NCI-H510A (cell line): ENCODE data around the gene TMEM89.

Experiments used
- DNase-seq: peaks from one replicate; lab custom pipeline; 2025; lab: John Stamatoyannopoulos, UW

TMEM89 gene, protein sequence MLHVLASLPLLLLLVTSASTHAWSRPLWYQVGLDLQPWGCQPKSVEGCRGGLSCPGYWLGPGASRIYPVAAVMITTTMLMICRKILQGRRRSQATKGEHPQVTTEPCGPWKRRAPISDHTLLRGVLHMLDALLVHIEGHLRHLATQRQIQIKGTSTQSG

DNA sequence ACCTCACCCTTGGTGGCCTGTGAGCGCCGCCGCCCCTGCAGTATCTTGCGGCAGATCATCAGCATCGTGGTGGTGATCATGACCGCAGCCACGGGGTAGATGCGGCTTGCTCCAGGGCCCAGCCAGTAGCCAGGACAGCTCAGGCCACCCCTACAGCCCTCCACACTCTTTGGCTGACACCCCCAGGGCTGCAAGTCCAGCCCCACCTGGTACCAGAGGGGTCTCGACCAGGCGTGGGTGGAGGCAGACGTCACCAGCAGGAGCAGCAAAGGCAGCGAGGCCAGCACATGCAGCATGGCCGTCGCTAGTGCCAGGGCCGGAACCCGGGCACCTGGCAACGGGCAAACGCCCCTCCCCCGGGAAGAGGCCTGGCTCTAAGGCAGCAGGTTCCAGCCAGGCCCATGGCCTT is at the start of gene TMEM89:
Gene TMEM89 (minus strand): TSS at position 309 of the 409 bp plus-strand sequence. CDS start 13 bp downstream, at position 296.
- no peak for DNase-seq

DNA sequence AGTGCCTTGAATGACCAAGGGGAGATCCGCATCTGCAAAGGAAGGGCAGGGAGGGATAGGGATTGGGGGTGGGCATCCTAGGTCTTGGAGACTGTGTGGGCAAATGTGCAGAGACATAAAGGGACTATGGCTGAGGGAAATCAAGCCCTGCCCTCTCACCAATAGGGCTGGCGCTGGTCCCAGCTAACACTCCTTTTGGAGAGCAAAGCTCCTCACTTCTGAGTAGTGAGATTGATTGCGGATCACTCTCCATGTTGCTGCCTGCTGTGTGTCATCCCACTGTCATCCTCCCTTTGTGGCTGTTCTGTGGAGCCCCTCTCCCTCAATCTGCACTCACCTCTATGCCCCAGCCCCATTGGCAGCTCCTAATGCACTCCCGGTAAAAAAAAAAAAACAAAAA is 43.4 kb upstream of the TMEM89 start:
- DNase-seq, result no peak

DNA sequence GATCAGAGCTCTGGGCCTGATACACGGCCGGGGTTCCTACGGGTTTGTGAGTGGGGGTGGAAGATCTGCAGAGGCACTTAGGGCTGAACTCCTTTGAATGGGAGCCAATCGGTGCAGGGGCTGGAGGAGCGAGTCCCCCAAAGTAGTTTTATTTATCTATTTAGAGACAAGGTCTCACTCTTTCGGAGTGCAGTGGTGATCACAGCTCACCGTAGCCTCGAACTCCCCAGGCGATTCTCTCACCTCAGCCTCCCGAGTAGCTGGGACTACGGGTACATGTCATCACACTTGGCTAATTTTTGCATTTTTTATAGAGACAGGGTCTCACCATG is 42.7 kb upstream of the TMEM89 start:
- no peak for DNase-seq

DNA sequence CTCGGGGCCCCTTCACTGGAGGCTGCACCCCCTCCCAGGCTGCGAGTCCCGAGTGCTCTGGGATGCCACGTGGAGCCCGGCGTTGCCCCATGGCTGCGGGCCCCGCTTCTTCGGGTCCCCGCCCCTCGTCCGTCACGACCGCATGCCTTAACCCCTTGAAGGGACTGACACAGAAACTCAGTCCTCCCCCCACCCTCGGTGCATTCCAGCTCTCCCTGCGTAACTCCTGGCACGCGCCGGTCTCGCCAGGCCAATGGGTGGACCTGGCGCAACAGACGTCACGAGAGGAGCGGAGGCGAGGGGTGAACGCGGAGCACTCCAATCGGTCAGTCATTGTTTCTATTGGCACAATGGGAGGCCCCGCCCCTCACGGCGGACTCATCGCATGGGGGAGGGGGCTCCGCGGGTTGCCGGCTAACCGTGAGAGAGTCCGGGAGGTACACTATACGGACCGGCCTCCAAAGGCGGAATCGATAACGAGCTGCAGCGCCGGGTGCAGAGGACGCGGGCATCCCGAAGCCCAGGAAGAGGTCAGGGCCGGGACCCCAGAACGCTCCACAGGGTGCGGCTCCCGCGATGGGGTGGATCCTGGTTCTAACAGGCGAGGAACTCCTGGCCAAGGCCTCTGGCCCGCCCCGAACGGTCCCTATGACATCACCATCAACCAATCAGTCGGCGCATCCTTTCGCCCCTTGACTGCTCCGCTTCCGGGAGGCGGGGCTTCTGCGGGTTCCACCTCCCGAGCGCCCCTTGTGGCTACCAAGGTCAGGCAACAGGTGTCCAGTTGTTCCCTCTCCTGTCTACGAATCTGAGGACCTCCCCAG is 42.1 kb upstream of the TMEM89 start:
- DNase-seq, result peak; percentile 93

DNA sequence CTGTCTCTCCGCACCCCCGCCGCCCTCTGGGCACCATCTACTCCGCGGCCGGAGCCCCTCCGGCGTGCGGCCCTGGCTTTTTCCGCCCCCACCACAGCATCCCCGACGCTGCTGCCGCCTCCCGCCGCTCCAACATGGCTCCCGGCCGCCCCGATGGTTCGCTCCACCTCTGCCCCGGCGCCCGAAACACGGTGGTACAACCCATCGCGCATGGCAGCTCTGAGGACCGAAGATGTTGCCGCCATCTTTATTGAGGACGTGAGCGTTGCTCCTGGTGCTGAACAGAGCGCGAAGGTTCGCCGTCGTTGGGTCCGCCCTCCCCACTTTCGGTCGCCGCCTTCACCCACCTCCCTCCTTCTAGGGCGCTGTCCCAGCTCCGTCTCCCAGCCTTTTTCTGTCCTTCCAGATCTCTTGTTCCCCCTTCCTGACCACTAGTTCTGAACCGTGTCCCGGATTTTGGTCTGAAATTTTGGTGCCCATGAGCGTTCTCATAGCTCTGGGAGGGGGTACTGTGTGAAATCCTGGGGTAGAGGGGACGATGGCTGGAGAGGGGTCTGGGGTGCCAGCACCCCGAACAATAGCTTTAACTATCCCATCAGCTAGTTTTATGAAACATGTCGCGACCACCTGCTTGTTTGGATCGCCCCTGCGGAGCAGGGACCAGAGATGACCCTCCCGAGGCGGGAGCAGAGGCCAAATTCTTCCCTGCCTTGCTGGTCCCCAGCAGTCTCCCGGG is 41.4 kb upstream of the TMEM89 start, which contains the start of gene CELSR3:
Gene CELSR3 (minus strand): TSS at position 134 of the 736 bp plus-strand sequence. CDS start 252 bp downstream, outside the sequence.
- peak; percentile 74 for DNase-seq

DNA sequence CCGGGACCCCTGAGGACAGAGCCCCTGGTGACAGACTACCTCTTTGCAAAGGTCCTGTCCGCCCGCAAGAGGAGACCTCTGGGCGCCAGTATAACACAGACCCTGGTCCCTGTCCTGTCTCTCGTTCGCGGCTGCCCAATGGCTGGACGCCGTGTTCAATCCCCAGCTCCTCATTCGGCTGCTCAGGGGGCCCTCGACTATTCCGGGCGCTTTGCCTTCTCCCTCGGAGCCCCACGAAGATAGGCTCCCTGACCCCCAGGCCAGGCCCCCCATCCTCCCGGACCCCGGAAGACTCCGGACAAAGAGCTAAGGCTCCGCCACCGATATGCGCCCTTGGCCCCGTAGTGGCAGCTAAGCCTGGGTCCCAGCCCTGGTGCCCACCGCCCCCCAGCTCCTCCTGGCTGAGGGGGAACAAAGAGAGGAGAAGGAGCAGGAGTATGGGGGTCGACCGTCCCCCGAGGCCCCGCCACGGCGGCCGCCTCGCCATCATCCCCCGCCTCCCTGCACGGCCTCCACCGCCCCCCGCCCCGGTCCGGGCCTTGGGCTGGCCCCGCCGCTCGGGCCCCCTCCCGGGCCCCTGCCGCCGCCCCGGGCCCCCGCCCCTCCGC is 40.7 kb upstream of the TMEM89 start:
- DNase-seq, result no peak

DNA sequence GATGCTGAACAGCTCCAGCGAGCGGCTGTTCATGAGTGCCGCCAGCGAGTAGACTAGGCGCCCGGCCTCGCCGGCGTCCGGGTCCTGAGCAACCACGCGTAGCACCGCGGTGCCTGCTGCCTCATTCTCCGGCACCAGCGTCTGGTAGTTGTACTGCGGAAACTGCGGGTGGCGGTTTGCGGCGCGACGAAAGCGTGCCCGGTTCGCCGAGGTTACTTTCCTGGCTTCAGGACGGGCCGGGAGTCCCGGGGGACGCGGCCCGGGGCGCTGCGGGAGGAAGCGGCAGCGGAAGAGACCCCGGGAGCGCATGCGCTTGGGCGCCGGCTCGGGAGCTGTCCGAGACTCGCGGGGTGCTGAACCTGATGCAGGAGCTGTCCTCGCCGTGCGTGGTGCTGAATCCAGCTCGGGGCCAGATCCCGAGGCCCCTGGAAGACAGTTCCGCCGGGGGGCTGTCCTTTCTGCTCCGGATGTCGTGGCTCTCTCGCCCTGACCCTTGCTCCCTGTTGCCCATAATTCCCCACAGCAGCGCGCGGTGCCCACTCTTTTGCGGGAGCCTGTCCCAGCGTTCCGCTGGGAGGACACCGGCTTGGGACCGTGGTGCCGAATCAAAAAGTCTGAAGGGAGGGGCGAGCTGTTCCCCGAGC is 40.1 kb upstream of the TMEM89 start:
- DNase-seq, result no peak

DNA sequence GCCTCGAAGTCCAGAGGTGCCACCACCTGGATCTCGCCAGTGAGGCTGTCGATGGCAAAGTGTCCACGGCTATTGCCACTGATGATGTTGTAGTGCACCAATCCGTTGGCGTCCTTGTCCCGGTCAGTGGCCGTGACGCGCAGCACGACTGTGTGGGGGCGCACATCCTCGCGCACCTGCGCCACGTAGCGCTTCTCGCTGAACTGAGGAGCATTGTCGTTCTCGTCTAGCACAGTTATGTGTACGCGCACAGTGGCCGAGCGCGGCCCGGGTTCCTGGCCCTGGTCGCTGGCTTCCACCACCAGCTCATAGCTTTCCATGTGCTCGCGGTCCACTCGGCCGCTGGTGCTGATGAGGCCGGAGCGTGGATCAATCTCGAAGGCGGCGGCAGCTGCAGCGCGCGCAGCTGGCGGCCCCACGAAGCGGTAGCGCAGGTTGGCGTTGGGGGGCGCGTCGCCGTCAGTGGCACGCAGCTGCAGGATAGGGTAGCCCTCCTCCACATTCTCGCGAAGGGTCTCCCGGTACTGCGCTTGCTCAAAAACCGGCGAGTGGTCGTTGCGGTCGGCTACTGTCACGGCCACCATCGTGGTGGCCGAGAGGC is 39.3 kb upstream of the TMEM89 start:
- DNase-seq, result no peak

DNA sequence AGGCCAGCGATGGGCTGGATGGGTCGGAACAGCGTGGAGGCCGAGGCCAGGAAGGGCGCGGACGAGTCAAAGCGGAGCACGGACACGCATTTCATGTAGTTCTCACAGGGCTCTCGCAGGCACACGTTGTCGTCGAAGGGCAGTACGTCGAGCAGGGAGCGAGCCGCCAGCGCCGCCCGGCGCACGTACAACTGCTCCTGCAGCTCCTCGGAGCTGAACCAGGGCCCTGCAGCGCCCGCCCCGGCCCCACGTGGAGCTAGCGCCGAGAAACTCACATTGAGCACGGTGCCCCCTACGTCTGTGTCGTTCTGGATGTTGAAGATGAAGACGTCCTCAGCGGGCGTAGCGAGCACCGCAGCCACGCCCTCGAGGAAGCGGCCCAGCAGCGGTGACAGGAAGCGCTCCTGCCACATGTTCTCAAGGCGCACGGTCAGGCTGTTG is 35.3 kb upstream of the TMEM89 start:
- DNase-seq, result no peak

DNA sequence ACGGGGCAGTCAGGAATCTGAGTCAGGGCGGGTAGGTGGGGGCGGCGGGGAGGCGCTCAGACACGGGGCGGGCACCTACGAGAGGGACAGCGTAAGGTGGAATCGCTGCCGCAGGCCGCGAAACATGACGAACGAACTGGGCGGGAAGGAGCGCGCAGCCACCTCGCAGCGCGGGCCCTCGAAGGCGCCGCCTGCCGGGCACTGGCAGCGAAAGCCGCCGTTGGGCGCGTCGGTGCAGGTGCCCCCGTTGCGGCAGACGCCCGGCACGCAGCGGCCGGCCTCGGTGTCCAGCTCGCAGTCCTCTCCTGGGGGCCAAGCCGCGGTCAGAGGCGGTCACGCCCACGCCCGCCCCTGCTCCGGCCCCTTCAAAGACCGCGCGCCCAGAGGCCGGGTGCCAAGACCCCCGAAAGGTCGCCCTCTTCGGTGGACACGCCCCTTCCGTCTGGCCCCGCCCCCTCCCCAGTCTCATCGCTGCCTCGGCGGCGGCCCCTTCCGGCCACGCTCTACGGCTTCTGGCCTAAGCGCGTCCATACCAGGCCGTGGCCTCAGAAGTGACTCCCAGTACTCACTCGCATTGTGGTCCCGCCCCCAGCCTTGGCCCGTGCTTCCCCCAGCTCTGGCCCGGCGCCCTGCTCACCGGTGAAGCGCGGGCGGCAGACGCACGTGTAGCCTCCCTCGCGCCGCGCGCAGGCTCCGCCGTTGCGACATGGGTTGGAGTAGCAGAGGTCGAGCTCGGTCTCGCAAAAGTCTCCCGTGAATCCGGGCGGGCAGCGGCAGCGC is 34.7 kb upstream of the TMEM89 start:
- DNase-seq, result no peak

DNA sequence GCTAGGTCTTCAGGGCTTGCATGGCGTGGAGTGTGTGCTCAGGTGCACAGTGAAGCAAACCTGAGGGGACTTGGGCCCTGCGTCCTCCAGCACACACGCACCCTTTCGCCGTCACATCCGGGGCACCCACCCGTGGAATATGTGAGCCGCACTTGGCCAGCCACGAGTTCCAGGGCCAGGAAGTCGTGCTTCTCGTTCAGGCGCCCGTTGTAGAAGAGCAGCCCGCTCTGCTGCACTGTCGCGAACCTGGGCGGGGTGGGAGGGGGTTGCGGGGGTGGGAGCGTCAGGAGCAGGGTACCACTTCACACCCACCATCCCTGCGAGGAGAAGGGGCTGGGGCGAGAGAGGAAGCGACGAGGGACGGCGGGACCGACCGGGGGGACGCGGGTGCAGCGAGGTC is 34.0 kb upstream of the TMEM89 start:
- no peak for DNase-seq

DNA sequence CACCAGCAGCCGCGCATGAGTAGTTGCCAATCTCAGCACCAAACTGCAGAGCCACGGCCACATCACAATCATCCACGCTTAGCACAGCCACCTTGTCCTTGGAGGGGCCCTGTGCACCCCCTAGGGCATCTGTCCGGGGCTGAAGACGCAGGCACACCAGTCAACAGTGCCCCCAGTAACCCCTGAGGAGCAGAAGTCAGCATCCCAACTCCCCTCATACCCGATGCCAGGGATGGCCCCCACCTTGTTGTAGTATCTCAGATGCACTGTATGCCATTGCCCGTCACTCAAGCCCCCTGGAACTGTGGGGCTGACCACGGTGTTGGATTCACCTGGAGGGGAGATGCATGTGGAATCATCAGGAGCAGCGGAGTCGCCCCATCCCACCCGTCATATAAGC is 33.5 kb upstream of the TMEM89 start:
- DNase-seq, result no peak

DNA sequence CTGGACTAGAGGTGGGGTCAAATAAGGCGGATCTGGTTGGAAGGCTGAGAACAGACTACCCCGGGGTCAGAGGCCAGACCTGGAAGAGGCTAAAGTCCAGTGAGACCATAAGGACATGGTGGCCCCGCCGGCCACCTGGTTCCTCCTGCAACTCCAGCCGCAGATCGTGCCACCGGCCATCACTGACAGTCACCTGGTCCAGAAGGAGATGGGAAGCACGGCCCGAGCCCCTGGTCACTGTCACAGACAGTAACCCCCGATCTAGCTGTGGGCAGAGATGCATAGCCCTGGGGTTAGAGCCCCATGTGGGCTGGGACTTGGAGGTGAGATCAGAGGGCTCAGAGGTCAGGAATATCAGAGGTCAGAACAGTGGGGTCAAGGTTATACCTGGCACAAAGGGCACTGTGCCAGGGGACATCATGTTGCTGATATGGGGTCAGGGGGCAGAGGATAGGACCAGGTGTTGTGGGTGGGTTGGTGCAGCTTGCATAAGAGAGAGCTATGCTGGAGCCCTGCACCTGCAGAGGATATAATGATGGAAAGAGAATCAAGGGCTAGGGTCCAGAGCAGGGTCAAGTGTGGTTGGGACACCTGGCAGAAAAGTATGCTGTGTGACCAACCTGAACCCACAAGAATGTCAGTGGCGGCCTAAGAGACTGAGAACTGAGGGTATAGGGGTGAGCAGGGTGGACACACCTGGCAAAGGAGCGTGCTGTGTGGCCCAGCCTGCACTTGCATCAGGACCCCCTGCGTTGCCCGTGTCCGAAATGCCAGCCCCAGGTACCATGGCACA is 31.6 kb upstream of the TMEM89 start:
- DNase-seq, result no peak

DNA sequence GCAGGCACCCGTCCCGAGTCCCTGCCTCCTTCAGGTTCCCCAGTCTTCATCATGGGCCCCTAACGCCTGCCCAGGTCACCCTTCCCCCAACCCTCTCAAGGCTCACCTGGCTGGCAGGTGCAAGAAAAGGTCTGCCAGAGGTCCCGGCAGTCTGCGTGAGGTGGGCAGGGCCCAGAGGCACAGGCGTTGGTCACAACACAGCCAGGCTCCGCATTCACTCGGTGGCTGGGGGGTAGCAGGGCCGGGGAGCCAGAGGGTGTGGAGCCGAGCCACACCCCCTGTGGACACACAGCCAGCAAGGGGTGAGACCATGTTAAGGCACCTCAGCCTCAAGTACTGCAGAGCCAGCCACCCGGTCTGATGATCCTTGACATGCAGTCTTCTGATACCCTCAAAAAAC is 30.2 kb upstream of the TMEM89 start:
- DNase-seq, result peak; percentile 13

DNA sequence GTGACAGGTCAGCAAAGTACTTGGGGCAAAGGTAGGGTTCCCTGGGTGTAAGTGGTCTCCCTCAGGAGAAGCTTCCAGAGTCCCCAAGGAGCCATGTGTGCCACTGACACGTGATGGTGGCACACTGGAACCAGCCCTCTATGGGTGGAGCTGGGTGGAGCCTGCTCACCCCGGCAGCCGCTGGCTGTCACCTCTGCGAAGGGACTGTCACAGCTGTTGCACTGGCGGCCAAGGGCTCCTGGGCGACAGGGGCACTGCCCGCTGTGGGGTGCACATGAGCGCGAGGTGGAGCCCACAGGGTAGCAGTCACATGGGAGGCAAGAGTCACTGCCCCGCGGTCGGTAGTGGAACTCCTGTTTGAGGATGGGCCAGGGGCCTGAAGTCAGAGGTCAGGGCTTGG is 29.2 kb upstream of the TMEM89 start:
- DNase-seq, result no peak

DNA sequence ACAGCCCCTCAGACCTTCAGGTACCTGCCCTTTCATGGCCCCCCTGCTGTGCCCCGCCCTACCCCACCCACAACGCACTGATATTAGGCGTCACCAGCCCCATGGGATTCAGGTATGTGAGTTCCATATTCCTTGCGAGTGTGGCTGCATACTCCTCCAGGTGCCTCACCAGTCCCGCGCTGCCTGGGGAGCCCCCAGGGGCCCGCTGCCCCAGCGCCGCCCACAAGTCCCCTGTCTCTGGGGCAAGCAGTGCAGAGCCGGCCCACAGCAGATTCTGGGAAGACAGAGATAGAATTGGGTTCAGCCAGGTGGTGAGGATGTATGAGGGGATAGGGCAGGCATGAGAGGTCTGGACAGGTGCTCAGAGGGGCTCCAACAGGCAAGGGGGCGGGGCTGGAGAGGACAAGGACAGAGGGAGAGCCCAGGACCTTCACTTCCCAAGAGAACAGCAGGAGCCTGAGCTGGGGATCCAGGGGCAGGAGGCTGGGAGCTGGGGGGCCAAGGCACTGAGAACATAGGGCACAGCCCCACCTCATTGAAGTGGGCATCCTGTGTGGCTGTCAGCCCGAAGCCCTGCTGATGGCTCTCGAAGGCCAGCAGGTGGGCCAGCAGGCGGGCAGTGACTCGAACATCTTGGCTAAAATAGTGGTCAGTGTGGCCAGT is 26.8 kb upstream of the TMEM89 start:
- no peak for DNase-seq

DNA sequence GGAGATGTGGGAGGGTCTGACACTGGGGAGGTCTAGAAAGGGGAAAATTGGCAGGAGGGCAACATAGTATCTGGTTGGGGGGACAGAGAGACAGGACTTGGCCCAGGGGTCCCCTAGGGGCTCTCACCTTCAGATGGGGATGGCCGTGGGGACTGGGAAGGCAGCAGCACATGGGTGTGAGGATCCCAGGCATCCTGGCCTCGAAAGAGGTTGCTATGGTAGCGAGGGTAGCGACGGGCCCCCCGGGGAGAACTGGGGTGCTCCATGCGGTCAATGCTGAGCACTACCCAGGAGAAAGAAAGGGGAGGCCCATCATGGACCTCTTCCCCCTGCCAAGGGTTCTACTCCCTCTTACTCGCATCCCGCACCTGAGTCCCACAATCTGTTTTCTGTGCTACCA is 26.1 kb upstream of the TMEM89 start:
- DNase-seq, result no peak

DNA sequence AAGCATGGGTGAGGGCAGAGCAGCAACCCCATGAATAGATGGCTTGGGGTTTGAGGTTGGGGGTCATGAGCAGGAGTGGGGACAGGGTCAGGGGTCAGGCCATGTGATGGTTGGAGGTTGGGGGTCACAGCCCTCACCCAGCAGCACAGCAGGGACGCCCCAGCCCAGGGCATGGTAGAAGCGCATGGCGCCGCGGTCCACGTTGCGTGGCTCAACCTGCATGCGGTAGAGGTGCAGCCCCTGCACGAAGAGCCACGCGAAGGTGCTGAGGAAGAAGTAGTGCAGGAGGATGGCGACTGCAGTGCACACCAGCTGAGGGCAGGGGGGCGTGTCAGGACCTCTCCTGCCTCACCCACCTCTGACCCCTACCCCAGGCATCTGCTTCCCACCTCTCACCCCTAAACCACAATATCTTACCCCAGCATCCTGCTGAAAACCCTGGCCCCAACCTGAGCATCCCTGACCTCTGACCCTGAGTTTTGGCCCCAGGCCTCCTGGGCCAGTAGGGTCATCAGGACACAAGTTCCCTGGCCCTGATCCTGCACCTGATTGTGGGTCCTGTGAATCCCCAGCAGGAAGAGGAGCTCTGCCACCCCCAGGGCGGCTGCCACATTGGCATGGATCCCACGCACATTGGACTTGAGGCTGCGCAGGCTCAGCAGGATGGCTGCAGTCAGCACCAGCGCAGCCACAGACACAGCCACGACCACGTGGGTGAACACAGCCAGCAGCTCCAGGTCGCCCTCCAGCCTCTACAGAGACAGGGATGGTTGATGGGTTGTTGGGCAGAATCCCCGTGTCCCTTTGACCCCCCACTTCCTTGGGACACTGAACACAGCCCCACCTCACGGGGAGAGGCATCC is 23.6 kb upstream of the TMEM89 start:
- DNase-seq, result no peak

DNA sequence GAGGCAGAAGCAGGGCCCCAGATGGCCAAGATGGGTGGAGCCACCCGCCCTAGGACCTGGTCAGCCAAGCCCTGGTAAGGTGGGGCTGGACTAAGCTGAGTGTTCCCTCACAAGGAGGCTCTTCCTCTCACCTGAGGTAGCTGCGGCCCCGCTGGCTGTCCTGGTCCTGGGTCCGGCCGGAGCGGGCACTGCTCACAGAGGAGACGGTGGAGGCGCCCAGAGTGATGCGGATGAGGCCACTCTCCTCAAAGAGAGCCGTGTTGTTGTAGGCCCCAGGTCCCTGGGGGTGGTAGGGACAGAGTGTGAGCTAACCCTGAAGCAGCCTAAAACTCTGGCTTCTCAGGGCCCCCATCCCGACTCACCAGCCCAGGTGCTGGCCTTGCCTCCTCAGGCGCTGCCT is 21.0 kb upstream of the TMEM89 start:
- DNase-seq, result no peak
